GM19468 (cell line): ENCODE results near the gene ATP5F1E.

ENCODE experiments used
- ATAC-seq: cut with Tn5 transposase; IDR thresholded peaks from one replicate; pipeline ENCODE4 v1.9.1; 2021; ENCODE audit warnings: mild to moderate bottlenecking, moderate library complexity, moderate number of reproducible peaks; ENCODE audit not compliant: unreplicated experiment; ENCODE audit errors: extremely low read depth

The ATP5F1E gene

DNA sequence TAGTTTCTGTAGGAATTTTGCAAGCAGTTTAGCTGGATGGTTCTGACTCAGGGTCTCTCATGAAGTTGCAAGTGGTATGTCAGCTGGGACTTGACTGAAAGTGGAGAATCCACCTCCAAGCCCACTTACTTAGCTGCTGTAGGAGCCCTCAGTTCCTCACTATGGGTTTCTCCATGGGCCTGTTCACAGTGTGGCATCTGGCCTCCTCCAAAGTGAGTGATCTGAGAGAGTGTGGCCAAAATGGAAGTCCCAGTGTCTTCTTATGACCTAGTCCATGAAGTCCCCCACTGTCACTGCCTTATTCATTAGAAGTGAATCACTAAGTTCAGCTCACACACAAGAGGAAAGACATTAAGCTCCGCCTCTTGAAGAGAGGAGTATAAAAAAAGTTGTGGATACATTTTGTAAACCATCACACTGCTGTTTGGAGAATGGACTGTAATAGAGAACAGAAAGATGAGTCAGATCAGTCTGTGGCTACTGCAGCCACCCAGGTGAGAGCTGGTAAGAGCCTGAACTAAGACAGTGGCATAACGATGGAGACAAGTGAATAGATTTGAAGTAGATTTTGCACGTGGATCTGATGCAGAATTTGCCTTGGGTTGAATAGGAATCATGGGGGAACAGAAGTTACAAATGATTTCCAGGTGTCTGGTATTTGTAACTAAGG, 55.9 kb downstream of the ATP5F1E start:
- no peak for ATAC-seq
